IPS-20b (cell line): ENCODE measurements around the gene EDRF1.

Experiments
- H3K27ac ChIP-seq: one replicate; pipeline ENCODE4 v1.5.1; 2013; ENCODE audit warnings: low read length
- H3K27me3 ChIP-seq: 2 replicates; pipeline ENCODE4 v1.6.1; 2013; ENCODE audit warnings: mild to moderate bottlenecking, low read length, inconsistent platforms; ENCODE audit not compliant: insufficient read depth
- H3K36me3 ChIP-seq: 2 replicates; pipeline ENCODE4 v1.6.1; 2013; ENCODE audit warnings: low read depth, mild to moderate bottlenecking, inconsistent platforms, low read length, moderate library complexity; ENCODE audit not compliant: insufficient read depth
- H3K4me1 ChIP-seq: 2 replicates; pipeline ENCODE4 v1.6.1; 2013; ENCODE audit warnings: mild to moderate bottlenecking, control low read depth, inconsistent platforms, low read length, moderate library complexity; ENCODE audit not compliant: insufficient read depth
- H3K4me3 ChIP-seq: 2 replicates; pipeline ENCODE4 v1.5.1; 2013; ENCODE audit warnings: mild to moderate bottlenecking, low read length, inconsistent platforms
- H3K9ac ChIP-seq: 2 replicates; pipeline ENCODE4 v1.6.1; 2013; ENCODE audit warnings: low read depth, mild to moderate bottlenecking, inconsistent platforms, low read length, moderate library complexity
- H3K9me3 ChIP-seq: 2 replicates; pipeline ENCODE4 v1.6.1; 2013; ENCODE audit warnings: mild to moderate bottlenecking, low read depth, low read length, inconsistent platforms; ENCODE audit not compliant: insufficient read depth

The EDRF1 gene

GRCh38 chr10:125779403-125780327 lies 60.2 kb downstream of the EDRF1 start:
- H3K27me3 ChIP-seq, result no peaks in the 10 kb centered on the region
- no peak overlapping the region for H3K4me3 ChIP-seq
- no peaks in the 10 kb centered on the region for H3K36me3 ChIP-seq
- no peaks in the 10 kb centered on the region for H3K4me1 ChIP-seq
- no peak overlapping the region for H3K27ac ChIP-seq
- no peaks in the 10 kb centered on the region; the same call in 1 of the 2 replicates for H3K9me3 ChIP-seq
- no peak overlapping the region for H3K9ac ChIP-seq

DNA sequence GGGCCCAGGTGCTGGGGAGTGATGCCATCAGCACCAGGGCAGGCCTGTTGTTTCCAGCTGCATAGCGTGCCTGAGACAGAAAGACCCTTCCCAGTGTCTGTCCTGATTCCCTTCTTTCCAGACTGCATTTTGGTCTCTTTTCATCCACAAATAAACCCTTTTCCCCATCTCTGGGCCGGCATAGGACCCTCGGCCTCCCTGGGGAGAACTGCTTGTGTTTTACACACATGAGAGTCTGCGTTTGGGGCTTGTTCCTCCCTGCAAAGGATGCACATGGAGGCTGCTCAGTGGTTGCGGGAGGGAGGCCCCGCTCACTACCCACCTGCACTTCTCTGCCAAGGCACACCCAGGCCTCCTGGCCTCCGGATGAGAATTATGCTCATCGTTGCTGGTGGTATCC lies 61.9 kb downstream of the EDRF1 start:
- no peaks in the 10 kb centered on the region for H3K36me3 ChIP-seq

DNA sequence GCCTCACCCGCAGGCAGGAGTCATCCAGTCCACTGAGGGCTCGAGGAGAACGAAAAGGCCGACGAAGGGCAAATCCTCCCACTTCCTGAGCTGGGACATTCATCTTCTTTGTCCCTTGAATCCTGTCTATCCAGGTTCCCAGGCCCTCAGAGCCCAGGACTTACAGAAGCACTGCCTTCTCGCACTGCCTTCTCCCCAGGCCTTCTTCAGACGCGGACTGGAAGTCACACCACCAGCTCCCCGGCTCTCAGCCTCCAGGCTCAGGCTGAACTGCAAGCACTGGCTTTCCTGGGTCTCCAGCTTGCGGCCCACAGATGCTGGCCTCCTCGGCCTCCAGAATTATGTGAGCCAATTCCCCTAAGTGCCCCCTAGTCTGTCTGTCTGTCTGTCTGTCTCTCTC lies 62.5 kb downstream of the EDRF1 start:
- Histone ChIP-seq H3K4me1 (no peaks in the 10 kb centered on the region), H3K4me3 (no peak overlapping the region), H3K9me3 (no peaks in the 10 kb centered on the region; the same call in 1 of the 2 replicates), H3K9ac (no peak overlapping the region), H3K36me3 (no peaks in the 10 kb centered on the region), H3K27ac (no peak overlapping the region), H3K27me3 (no peaks in the 10 kb centered on the region)

More for the DNA sequence above, 61.9 kb downstream of the EDRF1 start:
- H3K27me3 ChIP-seq, result no peaks in the 10 kb centered on the region
- no peaks in the 10 kb centered on the region for H3K4me1 ChIP-seq
- H3K4me3 ChIP-seq, result no peak overlapping the region
- H3K27ac ChIP-seq, result no peak overlapping the region
- H3K9me3 ChIP-seq, result no peaks in the 10 kb centered on the region; the same call in 1 of the 2 replicates
- H3K9ac ChIP-seq, result no peak overlapping the region

DNA sequence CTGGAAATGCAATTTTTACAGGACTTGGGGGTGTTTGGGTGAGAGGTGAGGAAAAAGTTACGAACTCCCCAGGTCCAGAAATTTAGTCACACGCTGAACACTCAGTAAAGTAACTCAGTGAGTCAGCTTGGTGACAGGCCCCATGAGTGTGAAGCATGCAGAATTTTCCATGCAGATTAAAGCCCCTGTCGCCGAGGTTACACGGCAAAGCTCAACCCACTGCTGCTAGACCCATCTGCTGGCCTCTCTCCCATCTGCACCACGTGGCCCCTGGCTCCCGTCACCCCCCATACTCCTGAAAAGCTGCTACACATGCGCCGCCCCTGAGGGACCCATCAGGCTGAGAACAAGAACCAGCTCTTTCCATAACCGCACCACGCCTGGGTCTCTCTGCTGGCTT lies 63.1 kb downstream of the EDRF1 start:
- Histone ChIP-seq H3K9me3 (no peaks in the 10 kb centered on the region; the same call in 1 of the 2 replicates), H3K27ac (no peak overlapping the region), H3K9ac (no peak overlapping the region), H3K27me3 (no peaks in the 10 kb centered on the region), H3K4me3 (no peak overlapping the region), H3K4me1 (no peaks in the 10 kb centered on the region), H3K36me3 (no peaks in the 10 kb centered on the region)

DNA sequence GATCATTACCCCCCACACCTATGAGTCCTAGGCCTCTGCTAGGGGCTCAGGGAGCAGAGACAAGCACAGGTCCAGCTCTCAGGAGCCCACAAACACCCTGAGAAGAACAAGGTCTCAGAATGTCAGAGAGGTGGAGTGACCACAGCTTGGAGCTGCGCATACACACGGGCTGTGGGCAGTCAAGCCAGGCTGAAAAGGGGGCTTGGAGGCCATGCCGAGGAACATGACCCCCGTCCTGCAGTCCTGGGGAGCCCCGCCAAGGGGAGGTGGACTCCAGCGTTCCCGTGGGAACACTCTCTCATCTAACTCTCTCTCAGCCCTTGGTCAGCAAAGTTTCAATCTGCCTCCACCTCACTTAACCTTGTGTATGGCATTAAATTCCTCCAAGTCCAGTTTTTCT lies 63.9 kb downstream of the EDRF1 start:
- Histone ChIP-seq H3K36me3 (no peaks in the 10 kb centered on the region), H3K27ac (no peak overlapping the region), H3K9ac (no peak overlapping the region), H3K9me3 (no peaks in the 10 kb centered on the region; the same call in 1 of the 2 replicates), H3K4me1 (no peaks in the 10 kb centered on the region), H3K27me3 (no peaks in the 10 kb centered on the region), H3K4me3 (no peak overlapping the region)

GRCh38 chr10:125783957-125784356 lies 64.4 kb downstream of the EDRF1 start:
- Histone ChIP-seq H3K36me3 (no peaks in the 10 kb centered on the region), H3K9me3 (no peaks in the 10 kb centered on the region; the same call in 1 of the 2 replicates), H3K27ac (no peak overlapping the region), H3K9ac (no peak overlapping the region), H3K27me3 (no peaks in the 10 kb centered on the region), H3K4me1 (no peaks in the 10 kb centered on the region), H3K4me3 (no peak overlapping the region)

GRCh38 chr10:125785791-125786190 lies 66.3 kb downstream of the EDRF1 start:
- no peak overlapping the region for H3K4me3 ChIP-seq
- H3K9ac ChIP-seq, result no peak overlapping the region
- no peak overlapping the region for H3K27ac ChIP-seq
- no peaks in the 10 kb centered on the region for H3K27me3 ChIP-seq
- H3K4me1 ChIP-seq, result no peaks in the 10 kb centered on the region
- no peaks in the 10 kb centered on the region for H3K36me3 ChIP-seq
- no peaks in the 10 kb centered on the region for H3K9me3 ChIP-seq

GRCh38 chr10:125788156-125789034 lies 68.9 kb downstream of the EDRF1 start:
- no peaks in the 10 kb centered on the region for H3K4me1 ChIP-seq
- peaks cover 17% of the 10 kb centered on the region; the same call in 1 of the 2 replicates for H3K36me3 ChIP-seq
- H3K9me3 ChIP-seq, result no peaks in the 10 kb centered on the region
- H3K27me3 ChIP-seq, result no peaks in the 10 kb centered on the region
- H3K27ac ChIP-seq, result no peak overlapping the region
- H3K9ac ChIP-seq, result no peak overlapping the region
- H3K4me3 ChIP-seq, result no peak overlapping the region

GRCh38 chr10:125792342-125793300 lies 73.1 kb downstream of the EDRF1 start:
- Histone ChIP-seq H3K27me3 (no peaks in the 10 kb centered on the region), H3K4me1 (no peaks in the 10 kb centered on the region), H3K9ac (no peak overlapping the region), H3K27ac (no peak overlapping the region), H3K9me3 (no peaks in the 10 kb centered on the region), H3K36me3 (peaks cover 42% of the 10 kb centered on the region), H3K4me3 (no peak overlapping the region)

DNA sequence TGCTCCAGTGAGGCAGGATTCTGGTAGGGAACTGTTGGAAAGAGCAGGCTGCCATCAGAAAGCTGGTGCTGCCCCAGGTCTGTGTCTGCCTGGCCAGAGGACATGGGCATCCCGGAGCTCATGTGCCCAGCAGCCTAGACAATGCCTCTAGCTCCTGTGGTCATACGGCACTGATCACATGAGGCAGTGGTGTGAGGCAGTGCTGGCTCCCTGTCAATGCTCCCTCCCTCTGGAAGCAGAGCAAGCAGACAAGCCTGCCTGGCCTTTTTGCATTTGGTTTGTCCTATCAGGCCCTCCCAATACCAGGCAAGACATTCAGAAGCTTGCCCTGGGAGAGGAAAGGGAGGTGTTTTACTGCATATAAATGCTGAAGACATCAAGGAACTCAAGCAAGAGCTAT lies 75.6 kb downstream of the EDRF1 start:
- H3K27ac ChIP-seq, result no peak overlapping the region
- H3K9me3 ChIP-seq, result no peaks in the 10 kb centered on the region
- no peaks in the 10 kb centered on the region for H3K27me3 ChIP-seq
- H3K36me3 ChIP-seq, result peaks cover 45% of the 10 kb centered on the region
- no peaks in the 10 kb centered on the region for H3K4me1 ChIP-seq
- no peak overlapping the region for H3K9ac ChIP-seq
- H3K4me3 ChIP-seq, result no peak overlapping the region

- Histone ChIP-seq H3K27ac (no peak overlapping the region), H3K27me3 (no peaks in the 10 kb centered on the region), H3K9me3 (no peaks in the 10 kb centered on the region), H3K4me3 (no peak overlapping the region), H3K9ac (no peak overlapping the region), H3K4me1 (no peaks in the 10 kb centered on the region), H3K36me3 (peaks cover 45% of the 10 kb centered on the region)
These were observed 76.2 kb downstream of the EDRF1 start for GRCh38 chr10:125795637-125796190.
